Endothelial cell of umbilical vein (primary cell): ENCODE data around the gene LAIR2.

Experiments used
- CTCF ChIP-seq, 2 donors: IDR thresholded peaks; 1 replicate in 1 of 2; 2 replicates in 1 of 2; pipeline ENCODE4 v1.5.1; 2011; ENCODE audit warnings: low read length in 2 of 2, mild to moderate bottlenecking in 2 of 2, moderate library complexity in 2 of 2, control low read depth in 1 of 2, inconsistent platforms in 1 of 2, low read depth in 1 of 2; ENCODE audit not compliant: insufficient read depth in 1 of 2; ENCODE audit errors: extremely low read depth in 1 of 2
- EZH2 ChIP-seq: IDR thresholded peaks from 2 replicates; pipeline ENCODE4 v1.6.1; 2012; ENCODE audit warnings: borderline replicate concordance, low read depth, mild to moderate bottlenecking, moderate library complexity, low read length, inconsistent platforms; ENCODE audit not compliant: severe bottlenecking
- GATA2 ChIP-seq: IDR thresholded peaks from 2 replicates; pipeline ENCODE4 v1.7.0; 2011; ENCODE audit warnings: low read depth, mild to moderate bottlenecking, moderate library complexity, mixed read lengths, low read length; ENCODE audit not compliant: insufficient read length, insufficient read depth
- JUN ChIP-seq: IDR thresholded peaks from 2 replicates; pipeline ENCODE4 v1.6.1; 2011; ENCODE audit warnings: borderline replicate concordance, low read depth; ENCODE audit not compliant: insufficient read length, insufficient read depth
- POLR2A ChIP-seq: IDR thresholded peaks from 2 replicates; pipeline ENCODE4 v1.6.1; 2012; ENCODE audit warnings: low read depth, mild to moderate bottlenecking, control low read depth, low read length
- POLR2AphosphoS5 ChIP-seq: IDR thresholded peaks from 2 replicates; pipeline ENCODE4 v1.6.1; 2012; ENCODE audit warnings: low read depth, mild to moderate bottlenecking, control low read depth, low read length, moderate library complexity; ENCODE audit not compliant: insufficient read depth

- TF ChIP-seq CTCF (IDR thresholded peaks at IDR 0.05; ENCODE audit: extremely low read depth in 1 of 2, insufficient read depth in 1 of 2, low read depth in 1 of 2, low read length in 2 of 2) (no peak), EZH2 (no peak), POLR2A (no peak), POLR2AphosphoS5 (no peak), GATA2 (no peak), JUN (no peak)
These were observed 39.1 kb downstream of the LAIR2 start for GRCh38 chr19:54541712-54542111.
